GM21381 (cell line): ENCODE data around the gene CRLF1.
"Not testable (repeated sequence)": the region's sequence is repeated elsewhere in the genome, so short reads cannot be mapped to it uniquely, and the experiment has no call there.

ENCODE experiments used
- ATAC-seq: cut with Tn5 transposase; IDR thresholded peaks from one replicate; pipeline ENCODE4 v1.9.1; 2021; ENCODE audit warnings: mild to moderate bottlenecking, moderate library complexity; ENCODE audit not compliant: unreplicated experiment

CRLF1 gene

DNA sequence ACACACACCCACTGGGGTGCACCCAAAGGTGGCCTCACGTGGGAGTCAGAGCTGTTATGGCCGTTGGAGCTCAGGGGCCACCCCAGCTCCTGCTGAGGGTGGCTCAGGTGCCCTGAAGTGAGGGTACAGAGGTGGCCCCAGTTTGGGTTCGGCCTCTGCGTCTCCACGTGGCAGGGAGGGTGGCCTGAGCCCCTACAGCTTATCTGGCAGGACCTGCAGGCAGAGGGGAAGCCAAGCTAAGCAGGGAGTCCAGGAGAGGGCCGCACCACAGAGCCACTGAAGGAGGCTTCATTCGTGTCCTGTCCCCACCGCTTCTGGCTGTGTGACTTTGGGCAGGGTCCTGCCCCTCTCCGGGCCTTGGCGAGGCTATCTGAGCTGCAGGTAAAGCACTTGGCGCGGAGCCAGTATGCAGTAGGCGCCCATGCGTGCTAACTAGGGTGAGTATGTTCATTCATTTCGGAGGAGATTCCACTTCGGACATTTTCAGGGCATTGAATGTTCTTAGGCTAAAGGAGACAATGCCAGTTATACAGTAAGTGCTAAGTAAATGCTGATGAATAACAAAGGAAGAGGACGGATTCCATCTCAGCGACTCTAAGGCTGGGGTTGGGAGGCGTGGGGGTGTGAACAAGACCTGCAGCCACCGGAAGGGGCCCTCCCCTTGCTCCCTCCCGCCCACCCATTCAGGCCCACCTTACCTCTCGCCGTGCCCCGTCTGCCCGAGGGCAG lies 13.1 kb downstream of the CRLF1 start:
- ATAC-seq, result no peak

GRCh38 chr19:18592732-18593131 lies 13.9 kb downstream of the CRLF1 start:
- ATAC-seq, result not testable (repeated sequence)

GRCh38 chr19:18591735-18592385 lies 14.7 kb downstream of the CRLF1 start:
- no peak for ATAC-seq

- ATAC-seq, result no peak
These were observed 16.0 kb downstream of the CRLF1 start for GRCh38 chr19:18590273-18591272.

GRCh38 chr19:18589380-18590272 lies 17.0 kb downstream of the CRLF1 start:
- peak; percentile 13 for ATAC-seq

GRCh38 chr19:18588611-18589379 lies 17.8 kb downstream of the CRLF1 start, which contains the start of gene REX1BD:
Gene REX1BD, plus strand, starts transcription at chr19:18588798. Its CDS starts 4 bp downstream, at chr19:18588802.
- ATAC-seq, result peak; percentile 78

- ATAC-seq, result peak; percentile 9
These were observed 18.5 kb downstream of the CRLF1 start for GRCh38 chr19:18587962-18588610.

GRCh38 chr19:18587561-18587960 lies 19.0 kb downstream of the CRLF1 start:
- no peak for ATAC-seq

DNA sequence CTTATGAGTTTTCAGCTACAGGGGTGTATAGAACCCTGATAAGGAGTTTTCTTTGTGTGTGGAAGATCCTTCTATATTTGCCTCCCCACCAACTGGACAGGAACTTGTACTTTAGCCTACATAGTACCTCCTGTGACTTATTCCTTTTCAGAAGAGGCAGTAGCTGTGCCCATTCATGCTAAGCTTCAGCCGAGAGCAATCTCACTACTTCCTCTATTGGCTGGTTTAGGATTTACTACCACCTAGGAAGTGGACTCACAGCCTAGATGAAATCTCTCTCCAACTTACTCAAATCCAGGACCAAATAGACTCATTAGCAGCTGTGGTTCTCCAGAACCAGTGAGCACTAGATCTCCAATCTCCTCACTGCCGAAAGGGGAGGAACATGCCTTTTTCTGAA lies 20.3 kb downstream of the CRLF1 start:
- ATAC-seq, result no peak

DNA sequence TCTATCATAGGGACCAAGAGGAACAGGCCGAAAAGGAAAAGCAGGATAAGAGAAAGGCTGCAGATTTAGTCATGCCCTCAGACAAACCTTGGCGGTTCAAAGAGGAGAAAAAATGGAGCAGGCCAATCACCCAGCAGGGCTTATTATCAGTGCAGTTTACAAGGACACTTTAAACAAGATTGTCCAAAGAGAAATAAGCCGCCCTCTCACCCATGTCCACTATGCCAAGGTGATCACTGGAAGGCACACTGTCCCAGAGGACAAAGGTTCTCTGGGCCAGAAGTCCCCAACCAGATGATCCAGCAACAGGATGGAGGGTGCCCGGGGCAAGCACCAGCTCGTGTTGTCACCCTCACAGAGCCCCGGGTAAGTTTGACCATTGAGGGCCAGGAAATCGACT lies 26.3 kb downstream of the CRLF1 start:
- ATAC-seq, result no peak

DNA sequence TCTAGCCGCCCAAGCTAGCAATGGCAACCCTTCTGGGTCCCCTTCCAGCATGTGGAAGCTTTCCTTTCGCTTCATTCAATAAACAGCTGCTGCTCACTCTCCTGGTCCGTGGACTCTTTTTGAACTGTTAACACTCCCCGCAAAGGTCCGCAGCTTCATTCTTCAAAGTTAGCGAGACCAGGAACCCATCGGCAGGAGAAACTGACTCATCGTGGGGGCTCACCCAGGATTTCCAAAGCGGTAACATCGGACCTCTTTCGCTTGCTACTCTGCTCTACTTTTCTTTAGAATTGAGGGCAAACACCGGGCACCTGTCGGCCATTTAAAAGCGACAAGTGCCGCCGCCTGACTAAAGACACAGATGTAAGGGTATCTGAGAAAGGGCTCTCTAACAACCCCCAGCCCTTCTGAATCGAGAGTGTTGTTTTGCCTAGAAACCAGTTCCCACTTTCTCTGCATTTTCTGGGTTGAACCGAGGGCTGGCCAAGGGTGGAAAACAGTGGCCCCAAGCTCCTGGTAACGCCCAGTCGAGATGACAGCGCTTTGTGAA lies 29.2 kb downstream of the CRLF1 start:
- no peak for ATAC-seq

- ATAC-seq, result no peak
These were observed 30.2 kb downstream of the CRLF1 start for GRCh38 chr19:18576383-18576782.

GRCh38 chr19:18574691-18575291 lies 31.8 kb downstream of the CRLF1 start:
- no peak for ATAC-seq

DNA sequence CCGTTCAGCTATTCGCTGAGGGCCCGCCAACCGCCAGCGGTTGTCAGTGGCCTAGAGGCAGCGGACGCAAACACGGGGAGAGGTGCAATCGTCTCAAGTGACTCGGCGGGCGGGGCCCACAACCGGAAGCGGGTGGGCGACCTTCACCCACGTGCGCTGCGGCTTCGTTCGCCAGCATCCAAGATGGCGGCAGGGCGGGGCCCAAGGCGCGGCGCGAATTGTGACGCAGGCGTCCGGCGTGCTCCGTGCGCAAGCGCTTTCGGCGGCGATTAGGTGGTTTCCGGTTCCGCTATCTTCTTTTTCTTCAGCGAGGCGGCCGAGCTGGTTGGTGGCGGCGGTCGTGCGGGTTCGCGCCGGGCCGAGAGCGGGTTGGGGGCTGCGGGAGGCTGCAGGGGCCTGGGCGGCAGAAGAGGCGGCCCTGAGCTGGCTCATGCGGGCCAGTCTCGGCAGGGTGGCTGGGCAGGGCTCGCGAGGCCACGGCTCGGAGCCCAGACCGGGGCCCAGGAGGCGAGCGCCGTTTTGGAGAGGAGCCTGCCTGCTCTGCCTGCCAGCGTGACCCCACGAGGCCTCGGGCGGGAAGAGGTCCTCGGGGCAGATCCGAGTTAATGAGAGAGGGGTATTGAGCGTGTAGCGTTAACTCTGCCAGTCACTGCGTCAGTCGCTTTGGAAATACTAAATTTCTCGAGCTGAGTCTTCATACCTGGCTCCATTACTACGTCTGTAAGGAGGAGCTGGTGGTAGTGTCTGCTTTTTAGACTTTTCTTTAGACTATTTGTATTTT lies 34.8 kb downstream of the CRLF1 start, which contains the start of gene UBA52:
UBA52 (plus strand) TSS at position 294 of the 781 bp plus-strand sequence. CDS start 1,444 bp downstream, outside the sequence.
- ATAC-seq, result peak; percentile 87

DNA sequence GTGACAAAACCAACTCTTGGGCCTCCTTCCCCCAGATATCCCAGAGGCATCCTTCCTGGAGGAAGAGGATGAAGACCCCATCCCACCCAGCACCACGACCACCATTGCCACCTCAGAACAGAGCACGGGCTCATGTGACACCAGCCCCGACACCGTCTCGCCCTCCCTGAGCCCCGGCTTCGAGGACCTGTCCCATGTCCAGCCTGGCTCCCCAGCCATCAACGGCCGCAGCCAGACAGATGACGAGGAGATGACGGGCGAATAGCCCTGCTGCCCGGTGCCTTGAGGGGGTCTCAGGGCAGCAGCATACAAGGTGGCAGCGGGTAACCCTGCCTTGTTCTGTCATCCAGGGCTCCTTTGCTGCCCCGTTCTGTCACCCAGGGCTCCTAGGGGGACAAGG lies 38.2 kb downstream of the CRLF1 start:
- no peak for ATAC-seq

- ATAC-seq, result no peak
These were observed 39.6 kb downstream of the CRLF1 start for GRCh38 chr19:18566953-18567352.

DNA sequence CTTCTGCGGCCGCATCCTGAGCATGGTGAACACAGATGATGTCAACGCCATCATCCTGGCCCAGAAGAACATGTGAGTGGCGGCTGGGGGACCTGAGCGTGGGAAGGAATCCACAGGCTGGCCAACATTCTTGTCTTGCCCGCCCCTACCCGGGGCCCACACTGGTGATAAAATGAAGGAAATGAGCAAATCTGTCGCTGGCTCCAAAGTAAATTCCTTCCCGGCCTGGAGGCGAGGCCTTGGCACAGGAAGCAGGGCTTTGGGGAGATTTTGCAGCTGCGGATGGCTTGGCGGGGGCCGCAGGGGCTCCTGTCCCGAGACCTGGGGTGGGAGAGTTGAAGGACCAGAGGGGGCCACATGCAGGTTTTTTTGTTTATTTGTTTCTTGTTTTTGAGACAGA lies 44.5 kb downstream of the CRLF1 start:
- no peak for ATAC-seq
